Measurements from ENCODE around the gene HLA-DQA1. TPM values are rescaled to one million over a fixed set of nuclear protein-coding genes. Genes with fewer than 3 reads are reported as not detected.

HLA-DQA1 gene
- total and polyA plus RNA-seq, 10 of the 15 experiments (the other 5 are each of a cell fraction or from before 2014, with no cell fraction given) = 289 to 1,769 (median 460) TPM

DNA sequence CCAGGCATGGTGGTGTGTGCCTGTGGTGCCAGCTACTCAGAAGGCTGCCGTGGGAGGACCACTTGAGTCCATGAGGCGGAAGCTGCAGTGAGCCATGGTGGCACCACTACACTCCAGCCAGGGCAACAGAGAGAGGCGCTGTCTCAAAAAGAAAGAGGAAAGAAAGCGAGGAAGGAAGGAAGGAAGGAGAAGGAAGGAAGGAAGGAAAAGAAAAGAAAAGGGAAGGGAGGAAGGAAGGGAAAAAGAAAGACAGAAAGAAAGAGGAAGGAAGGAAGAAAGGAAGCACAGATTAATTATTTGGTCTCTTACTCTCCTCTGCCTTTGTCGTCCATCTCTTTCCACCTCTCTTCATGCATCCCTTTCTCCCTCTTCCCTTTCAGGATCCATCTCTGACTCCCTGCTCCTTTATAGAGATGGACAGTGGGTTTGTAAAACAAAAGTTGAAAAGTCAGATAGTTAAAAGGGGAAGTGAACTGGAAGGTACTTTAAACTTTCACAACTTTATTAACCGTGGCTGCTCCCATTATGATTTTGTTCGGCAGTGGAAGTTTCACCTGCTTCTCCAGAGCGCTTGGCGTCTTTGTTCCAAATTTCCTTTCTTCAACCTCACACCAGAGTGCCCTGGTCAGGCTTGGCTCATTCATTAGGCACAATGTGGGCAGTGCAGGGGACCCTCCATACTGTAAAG, 1.5 kb downstream of the HLA-DQA1 start (continued):
- TF ChIP-seq STAT1 (conservative IDR thresholded peaks at IDR 0.05) (no peak), KLF5 (IDR thresholded peaks at IDR 0.05; ENCODE audit: partially characterized antibody) (no peak), FOXM1 (IDR thresholded peaks at IDR 0.05; ENCODE audit: low read depth, low read length) (no peak), HDGF (IDR thresholded peaks at IDR 0.05) (0 out of 2 replicates have a peak, but pooled peaks have one; percentile 55), TAF1 (IDR thresholded peaks at IDR 0.05; ENCODE audit: borderline replicate concordance, low read depth, low read length) (no peak), SIX5 (IDR thresholded peaks at IDR 0.05; ENCODE audit: low read depth, low read length, severe bottlenecking) (no peak), ZNF24 (IDR thresholded peaks at IDR 0.05) (no peak), NR2C1 (IDR thresholded peaks at IDR 0.05) (no peak), BHLHE40 (IDR thresholded peaks at IDR 0.05; ENCODE audit: borderline replicate concordance in 1 of 2, low read depth in 2 of 2, low read length in 1 of 2) (no peak), PML (IDR thresholded peaks at IDR 0.05; ENCODE audit: low read length) (peak; percentile 32; the same call in 1 of the 2 replicates), HDAC6 (IDR thresholded peaks at IDR 0.05; ENCODE audit: unreplicated experiment) (no peak), RAD21 (IDR thresholded peaks at IDR 0.05; ENCODE audit: insufficient read depth, low read depth, low read length) (no peak), MTA3 (IDR thresholded peaks at IDR 0.05; ENCODE audit: borderline replicate concordance, low read length) (no peak)
- TF ChIP-seq, protein P1, sequence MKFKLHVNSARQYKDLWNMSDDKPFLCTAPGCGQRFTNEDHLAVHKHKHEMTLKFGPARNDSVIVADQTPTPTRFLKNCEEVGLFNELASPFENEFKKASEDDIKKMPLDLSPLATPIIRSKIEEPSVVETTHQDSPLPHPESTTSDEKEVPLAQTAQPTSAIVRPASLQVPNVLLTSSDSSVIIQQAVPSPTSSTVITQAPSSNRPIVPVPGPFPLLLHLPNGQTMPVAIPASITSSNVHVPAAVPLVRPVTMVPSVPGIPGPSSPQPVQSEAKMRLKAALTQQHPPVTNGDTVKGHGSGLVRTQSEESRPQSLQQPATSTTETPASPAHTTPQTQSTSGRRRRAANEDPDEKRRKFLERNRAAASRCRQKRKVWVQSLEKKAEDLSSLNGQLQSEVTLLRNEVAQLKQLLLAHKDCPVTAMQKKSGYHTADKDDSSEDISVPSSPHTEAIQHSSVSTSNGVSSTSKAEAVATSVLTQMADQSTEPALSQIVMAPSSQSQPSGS (IDR thresholded peaks at IDR 0.05; ENCODE audit: low read length) = peak; percentile 0; the same call in 1 of the 2 replicates
- TF ChIP-seq, protein P2, sequence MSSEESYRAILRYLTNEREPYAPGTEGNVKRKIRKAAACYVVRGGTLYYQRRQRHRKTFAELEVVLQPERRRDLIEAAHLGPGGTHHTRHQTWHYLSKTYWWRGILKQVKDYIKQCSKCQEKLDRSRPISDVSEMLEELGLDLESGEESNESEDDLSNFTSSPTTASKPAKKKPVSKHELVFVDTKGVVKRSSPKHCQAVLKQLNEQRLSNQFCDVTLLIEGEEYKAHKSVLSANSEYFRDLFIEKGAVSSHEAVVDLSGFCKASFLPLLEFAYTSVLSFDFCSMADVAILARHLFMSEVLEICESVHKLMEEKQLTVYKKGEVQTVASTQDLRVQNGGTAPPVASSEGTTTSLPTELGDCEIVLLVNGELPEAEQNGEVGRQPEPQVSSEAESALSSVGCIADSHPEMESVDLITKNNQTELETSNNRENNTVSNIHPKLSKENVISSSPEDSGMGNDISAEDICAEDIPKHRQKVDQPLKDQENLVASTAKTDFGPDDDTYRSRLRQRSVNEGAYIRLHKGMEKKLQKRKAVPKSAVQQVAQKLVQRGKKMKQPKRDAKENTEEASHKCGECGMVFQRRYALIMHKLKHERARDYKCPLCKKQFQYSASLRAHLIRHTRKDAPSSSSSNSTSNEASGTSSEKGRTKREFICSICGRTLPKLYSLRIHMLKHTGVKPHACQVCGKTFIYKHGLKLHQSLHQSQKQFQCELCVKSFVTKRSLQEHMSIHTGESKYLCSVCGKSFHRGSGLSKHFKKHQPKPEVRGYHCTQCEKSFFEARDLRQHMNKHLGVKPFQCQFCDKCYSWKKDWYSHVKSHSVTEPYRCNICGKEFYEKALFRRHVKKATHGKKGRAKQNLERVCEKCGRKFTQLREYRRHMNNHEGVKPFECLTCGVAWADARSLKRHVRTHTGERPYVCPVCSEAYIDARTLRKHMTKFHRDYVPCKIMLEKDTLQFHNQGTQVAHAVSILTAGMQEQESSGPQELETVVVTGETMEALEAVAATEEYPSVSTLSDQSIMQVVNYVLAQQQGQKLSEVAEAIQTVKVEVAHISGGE (CRISPR knock-in tag; IDR thresholded peaks at IDR 0.05) = no peak
- TF ChIP-seq, protein P3, sequence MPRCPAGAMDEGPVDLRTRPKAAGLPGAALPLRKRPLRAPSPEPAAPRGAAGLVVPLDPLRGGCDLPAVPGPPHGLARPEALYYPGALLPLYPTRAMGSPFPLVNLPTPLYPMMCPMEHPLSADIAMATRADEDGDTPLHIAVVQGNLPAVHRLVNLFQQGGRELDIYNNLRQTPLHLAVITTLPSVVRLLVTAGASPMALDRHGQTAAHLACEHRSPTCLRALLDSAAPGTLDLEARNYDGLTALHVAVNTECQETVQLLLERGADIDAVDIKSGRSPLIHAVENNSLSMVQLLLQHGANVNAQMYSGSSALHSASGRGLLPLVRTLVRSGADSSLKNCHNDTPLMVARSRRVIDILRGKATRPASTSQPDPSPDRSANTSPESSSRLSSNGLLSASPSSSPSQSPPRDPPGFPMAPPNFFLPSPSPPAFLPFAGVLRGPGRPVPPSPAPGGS (IDR thresholded peaks at IDR 0.05; ENCODE audit: borderline replicate concordance, insufficient read depth, low read depth, low read length, poor library complexity, severe bottlenecking) = no peak
- TF ChIP-seq, protein P4, sequence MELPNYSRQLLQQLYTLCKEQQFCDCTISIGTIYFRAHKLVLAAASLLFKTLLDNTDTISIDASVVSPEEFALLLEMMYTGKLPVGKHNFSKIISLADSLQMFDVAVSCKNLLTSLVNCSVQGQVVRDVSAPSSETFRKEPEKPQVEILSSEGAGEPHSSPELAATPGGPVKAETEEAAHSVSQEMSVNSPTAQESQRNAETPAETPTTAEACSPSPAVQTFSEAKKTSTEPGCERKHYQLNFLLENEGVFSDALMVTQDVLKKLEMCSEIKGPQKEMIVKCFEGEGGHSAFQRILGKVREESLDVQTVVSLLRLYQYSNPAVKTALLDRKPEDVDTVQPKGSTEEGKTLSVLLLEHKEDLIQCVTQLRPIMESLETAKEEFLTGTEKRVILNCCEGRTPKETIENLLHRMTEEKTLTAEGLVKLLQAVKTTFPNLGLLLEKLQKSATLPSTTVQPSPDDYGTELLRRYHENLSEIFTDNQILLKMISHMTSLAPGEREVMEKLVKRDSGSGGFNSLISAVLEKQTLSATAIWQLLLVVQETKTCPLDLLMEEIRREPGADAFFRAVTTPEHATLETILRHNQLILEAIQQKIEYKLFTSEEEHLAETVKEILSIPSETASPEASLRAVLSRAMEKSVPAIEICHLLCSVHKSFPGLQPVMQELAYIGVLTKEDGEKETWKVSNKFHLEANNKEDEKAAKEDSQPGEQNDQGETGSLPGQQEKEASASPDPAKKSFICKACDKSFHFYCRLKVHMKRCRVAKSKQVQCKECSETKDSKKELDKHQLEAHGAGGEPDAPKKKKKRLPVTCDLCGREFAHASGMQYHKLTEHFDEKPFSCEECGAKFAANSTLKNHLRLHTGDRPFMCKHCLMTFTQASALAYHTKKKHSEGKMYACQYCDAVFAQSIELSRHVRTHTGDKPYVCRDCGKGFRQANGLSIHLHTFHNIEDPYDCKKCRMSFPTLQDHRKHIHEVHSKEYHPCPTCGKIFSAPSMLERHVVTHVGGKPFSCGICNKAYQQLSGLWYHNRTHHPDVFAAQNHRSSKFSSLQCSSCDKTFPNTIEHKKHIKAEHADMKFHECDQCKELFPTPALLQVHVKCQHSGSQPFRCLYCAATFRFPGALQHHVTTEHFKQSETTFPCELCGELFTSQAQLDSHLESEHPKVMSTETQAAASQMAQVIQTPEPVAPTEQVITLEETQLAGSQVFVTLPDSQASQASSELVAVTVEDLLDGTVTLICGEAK (IDR thresholded peaks at IDR 0.05; ENCODE audit: borderline replicate concordance) = peak; percentile 37; the same call in 1 of the 2 replicates
- TF ChIP-seq, protein P5, sequence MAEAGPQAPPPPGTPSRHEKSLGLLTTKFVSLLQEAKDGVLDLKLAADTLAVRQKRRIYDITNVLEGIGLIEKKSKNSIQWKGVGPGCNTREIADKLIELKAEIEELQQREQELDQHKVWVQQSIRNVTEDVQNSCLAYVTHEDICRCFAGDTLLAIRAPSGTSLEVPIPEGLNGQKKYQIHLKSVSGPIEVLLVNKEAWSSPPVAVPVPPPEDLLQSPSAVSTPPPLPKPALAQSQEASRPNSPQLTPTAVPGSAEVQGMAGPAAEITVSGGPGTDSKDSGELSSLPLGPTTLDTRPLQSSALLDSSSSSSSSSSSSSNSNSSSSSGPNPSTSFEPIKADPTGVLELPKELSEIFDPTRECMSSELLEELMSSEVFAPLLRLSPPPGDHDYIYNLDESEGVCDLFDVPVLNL (IDR thresholded peaks at IDR 0.05; ENCODE audit: low read depth, low read length) = no peak
